Activated CD4-positive, CD25-positive, alpha-beta regulatory T cell (primary cell): ENCODE results near the gene TMEM178B.
"Not testable (repeated sequence)": the region's sequence is repeated elsewhere in the genome, so short reads cannot be mapped to it uniquely, and the experiment has no call there.

Source experiments
- DNase-seq, 4 experiments: peaks; one replicate each; lab custom pipeline; 2025; lab: John Stamatoyannopoulos, UW

TMEM178B gene

GRCh38 chr7:141387521-141388217 is 313.8 kb downstream of the TMEM178B start:
- DNase-seq, result no peak

GRCh38 chr7:141389140-141389796 is 315.4 kb downstream of the TMEM178B start:
- no peak for DNase-seq

GRCh38 chr7:141390339-141390738 is 316.5 kb downstream of the TMEM178B start:
- DNase-seq, result no peak

- no peak for DNase-seq
Observed at GRCh38 chr7:141393056-141393455, 319.2 kb downstream of the TMEM178B start.

GRCh38 chr7:141397236-141398163 is 323.6 kb downstream of the TMEM178B start:
- DNase-seq, result no peak

- DNase-seq, result no peak
Observed at GRCh38 chr7:141400356-141400755, 326.5 kb downstream of the TMEM178B start.

- DNase-seq, result no peak
Observed at GRCh38 chr7:141402277-141402996, 328.6 kb downstream of the TMEM178B start.

- not testable (repeated sequence) for DNase-seq
Observed at GRCh38 chr7:141403846-141404245, 330.0 kb downstream of the TMEM178B start.

GRCh38 chr7:141406347-141406746 is 332.5 kb downstream of the TMEM178B start:
- DNase-seq, result no peak

GRCh38 chr7:141407893-141408292 is 334.0 kb downstream of the TMEM178B start:
- no peak for DNase-seq

- DNase-seq, result no peak
Observed at GRCh38 chr7:141408440-141408839, 334.6 kb downstream of the TMEM178B start.

- DNase-seq, result no peak
Observed at GRCh38 chr7:141409219-141409618, 335.4 kb downstream of the TMEM178B start.

- no peak for DNase-seq
Observed at GRCh38 chr7:141409801-141410329, 336.0 kb downstream of the TMEM178B start.

- DNase-seq, result no peak
Observed at GRCh38 chr7:141410353-141411000, 336.6 kb downstream of the TMEM178B start.

- DNase-seq, result no peak
Observed at GRCh38 chr7:141411133-141411532, 337.3 kb downstream of the TMEM178B start.

- DNase-seq, result no peak
Observed at GRCh38 chr7:141415999-141416398, 342.1 kb downstream of the TMEM178B start.

- DNase-seq, result no peak
Observed at GRCh38 chr7:141416650-141417270, 342.9 kb downstream of the TMEM178B start.

GRCh38 chr7:141417506-141417905 is 343.6 kb downstream of the TMEM178B start:
- no peak for DNase-seq

- DNase-seq, result no peak
Observed at GRCh38 chr7:141418066-141418465, 344.2 kb downstream of the TMEM178B start.

- no peak for DNase-seq
Observed at GRCh38 chr7:141421306-141421705, 347.4 kb downstream of the TMEM178B start.

GRCh38 chr7:141427134-141427533 is 353.3 kb downstream of the TMEM178B start:
- no peak for DNase-seq
